GM10847 (cell line): ENCODE measurements around the gene ACMSD.

Source experiments
- POLR2A ChIP-seq: IDR thresholded peaks from 2 replicates; pipeline ENCODE4 v1.6.1; 2011; ENCODE audit not compliant: insufficient read length; ENCODE audit errors: extremely low read depth

Gene ACMSD

DNA sequence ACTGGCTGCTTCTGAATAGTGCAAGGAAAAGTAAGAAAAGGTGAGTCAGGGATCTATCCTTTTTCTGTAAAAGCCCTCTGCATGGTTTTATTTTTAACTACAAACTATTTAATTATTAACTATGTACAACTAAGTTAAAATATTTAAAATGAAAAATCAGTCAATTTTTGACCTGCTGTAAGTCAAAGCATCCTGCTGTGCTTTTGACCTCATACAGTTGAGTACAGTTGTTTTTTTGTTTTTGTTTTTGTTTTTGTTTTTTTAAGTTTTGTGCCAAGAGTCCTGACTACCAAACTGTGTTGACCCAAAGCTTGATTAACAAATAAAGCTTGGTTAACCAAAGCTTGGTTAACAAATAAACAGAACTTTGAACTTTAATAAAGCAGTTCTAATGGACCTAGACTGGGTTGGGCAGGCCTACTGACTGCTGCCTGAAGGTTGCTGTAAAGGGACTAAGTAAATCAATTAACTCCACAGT is at the start of gene ACMSD:
TSS of gene ACMSD (plus strand) at position 474 of the 478 bp plus-strand sequence. CDS start 67 bp downstream, outside the sequence.
- TF ChIP-seq POLR2A = no peak

- no peak for TF ChIP-seq POLR2A
These were observed 47.9 kb upstream of the ACMSD start for GRCh38 chr2:134790487-134790886.

GRCh38 chr2:134791616-134792015 is 46.8 kb upstream of the ACMSD start:
- no peak for TF ChIP-seq POLR2A

DNA sequence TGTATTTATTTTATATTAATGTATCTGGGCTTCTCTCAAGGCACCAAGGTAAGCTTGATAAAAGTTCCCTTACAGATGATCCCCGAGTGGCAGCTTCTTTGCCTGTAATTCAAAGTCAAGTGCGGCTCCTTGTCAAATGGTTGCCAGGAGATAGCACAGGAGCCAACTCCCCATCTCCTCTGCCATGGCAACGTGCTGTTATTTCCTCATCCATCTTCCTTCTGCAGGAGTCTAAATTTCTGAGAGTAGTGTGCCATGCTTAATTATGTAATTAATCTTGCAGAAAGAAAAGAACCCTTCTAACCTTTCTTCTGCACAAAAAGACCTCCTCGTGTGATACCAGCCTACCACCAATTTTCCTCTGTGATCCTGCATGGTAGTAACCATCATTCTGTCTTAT is 46.2 kb upstream of the ACMSD start:
- TF ChIP-seq POLR2A = no peak

DNA sequence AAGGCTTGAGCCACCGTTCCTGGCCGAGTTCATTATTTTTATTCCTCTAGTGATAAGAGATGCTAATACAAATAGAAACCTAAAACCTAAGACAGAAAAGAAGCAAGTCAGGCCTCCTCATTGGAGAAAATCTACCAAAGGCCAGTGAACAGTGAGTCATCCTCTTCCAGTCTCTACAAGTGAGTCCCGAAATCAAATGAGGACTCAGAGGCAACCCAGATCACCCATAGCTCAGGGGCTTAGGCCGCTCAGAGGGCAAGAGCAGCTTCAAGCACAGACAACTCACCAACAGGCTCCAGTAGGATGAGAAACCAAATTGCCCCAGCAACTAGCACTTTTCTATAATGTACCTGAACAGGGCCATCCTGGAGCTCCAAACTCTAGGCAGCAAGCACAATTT is 42.7 kb upstream of the ACMSD start:
- no peak for TF ChIP-seq POLR2A

DNA sequence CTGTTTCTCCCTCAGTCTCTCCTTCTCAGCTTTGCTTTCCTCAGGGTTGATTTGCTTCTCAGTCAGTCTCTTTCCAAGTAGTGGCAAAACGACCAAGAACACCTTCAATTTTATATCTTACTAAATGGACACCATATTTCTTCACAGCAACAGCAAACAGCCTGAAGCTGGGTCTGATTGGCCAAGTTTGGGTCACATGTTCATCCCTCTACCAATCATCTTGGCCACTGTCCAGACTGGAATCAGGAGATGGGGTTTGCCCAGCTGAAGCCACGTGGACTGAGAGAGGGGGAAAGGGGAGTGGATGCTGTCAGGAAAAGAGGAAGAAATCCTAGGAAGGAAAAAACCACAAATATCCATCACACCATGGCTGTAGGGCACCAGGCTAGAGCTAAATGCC is 42.0 kb upstream of the ACMSD start:
- TF ChIP-seq POLR2A = no peak

DNA sequence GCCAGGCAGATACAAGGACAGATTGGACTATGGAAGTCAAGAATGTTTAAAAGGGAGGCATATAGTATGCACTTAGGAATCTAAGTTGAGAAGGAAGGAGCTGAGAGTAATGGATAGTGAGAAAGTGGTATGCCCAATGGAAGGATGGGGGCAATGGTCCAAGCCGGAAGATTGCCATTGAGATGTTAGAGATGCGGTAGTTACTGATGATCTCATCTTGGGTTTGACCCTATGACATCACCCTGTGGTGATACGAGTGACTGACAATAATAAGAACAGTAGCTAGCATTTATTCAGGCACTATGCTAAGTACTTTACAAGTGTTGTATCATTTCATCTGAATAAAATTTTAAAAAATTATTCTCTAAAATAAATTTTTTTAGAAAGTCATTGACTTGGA is 38.5 kb upstream of the ACMSD start:
- no peak for TF ChIP-seq POLR2A

- TF ChIP-seq POLR2A = no peak
These were observed 38.1 kb upstream of the ACMSD start for GRCh38 chr2:134800341-134800740.

GRCh38 chr2:134815741-134816140 is 22.7 kb upstream of the ACMSD start:
- TF ChIP-seq POLR2A = no peak

GRCh38 chr2:134818321-134818720 is 20.1 kb upstream of the ACMSD start:
- TF ChIP-seq POLR2A = no peak

- TF ChIP-seq POLR2A = no peak
These were observed 19.1 kb upstream of the ACMSD start for GRCh38 chr2:134819334-134819733.

GRCh38 chr2:134823431-134823830 is 15.0 kb upstream of the ACMSD start:
- TF ChIP-seq POLR2A = no peak

DNA sequence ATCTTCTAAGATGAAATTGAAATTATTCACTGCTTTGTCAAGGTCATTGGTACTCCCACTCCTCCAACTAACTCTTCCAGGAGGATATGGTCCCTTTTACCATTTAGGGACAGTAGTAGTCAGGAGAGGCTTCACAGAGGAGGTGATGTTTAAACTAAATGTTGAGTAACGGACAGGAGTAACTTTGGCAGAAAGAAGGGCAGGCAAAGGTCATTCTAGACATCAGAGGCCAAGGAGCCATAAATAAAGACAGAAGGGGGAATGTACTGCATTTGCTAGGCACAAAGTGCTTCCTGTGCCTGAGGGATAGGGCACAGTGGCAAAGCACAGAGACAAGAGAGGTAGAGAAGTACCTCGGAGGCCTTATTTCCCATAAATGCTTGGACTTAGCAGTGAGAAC is 14.6 kb upstream of the ACMSD start:
- no peak for TF ChIP-seq POLR2A

DNA sequence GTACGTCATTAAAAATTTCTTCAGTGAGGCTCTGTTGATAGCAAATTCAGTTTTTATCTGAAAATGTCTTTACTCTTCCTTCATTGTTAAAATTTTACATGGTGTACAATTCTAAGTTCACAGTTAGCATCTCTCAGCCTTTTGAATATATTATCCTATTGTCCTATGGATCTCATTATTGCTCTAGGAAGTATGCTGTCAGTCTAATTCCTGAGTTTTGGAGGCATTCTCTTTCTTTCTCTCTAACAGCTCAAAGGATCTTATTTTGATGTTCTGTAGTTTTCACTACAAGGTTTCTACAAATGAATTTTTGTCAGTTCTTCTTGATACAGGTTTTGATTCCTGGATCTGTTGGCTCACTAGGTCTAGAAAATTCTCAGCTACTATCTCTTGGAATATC is 2.9 kb upstream of the ACMSD start:
- no peak for TF ChIP-seq POLR2A

DNA sequence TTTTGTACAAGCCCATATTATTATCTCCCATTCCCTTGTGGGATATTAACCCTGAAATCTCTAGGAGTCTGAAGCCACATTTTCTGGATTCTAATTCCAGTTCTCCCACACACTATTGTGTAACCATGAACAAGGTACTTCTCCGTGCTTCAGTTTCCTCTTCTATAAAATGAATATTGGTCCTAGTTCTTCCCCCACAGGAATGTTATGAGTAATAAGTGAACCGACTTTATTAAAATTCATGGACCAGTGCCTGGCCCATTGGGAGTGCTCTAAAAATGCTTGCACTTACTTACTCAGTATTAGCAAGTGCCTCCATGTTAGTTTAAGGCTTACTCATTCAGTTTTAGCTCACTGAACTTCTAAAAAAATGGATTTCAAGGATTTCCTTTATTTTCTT is 1.4 kb upstream of the ACMSD start:
- no peak for TF ChIP-seq POLR2A

- no peak for TF ChIP-seq POLR2A
These were observed 1.2 kb downstream of the ACMSD start for GRCh38 chr2:134839649-134840048.

DNA sequence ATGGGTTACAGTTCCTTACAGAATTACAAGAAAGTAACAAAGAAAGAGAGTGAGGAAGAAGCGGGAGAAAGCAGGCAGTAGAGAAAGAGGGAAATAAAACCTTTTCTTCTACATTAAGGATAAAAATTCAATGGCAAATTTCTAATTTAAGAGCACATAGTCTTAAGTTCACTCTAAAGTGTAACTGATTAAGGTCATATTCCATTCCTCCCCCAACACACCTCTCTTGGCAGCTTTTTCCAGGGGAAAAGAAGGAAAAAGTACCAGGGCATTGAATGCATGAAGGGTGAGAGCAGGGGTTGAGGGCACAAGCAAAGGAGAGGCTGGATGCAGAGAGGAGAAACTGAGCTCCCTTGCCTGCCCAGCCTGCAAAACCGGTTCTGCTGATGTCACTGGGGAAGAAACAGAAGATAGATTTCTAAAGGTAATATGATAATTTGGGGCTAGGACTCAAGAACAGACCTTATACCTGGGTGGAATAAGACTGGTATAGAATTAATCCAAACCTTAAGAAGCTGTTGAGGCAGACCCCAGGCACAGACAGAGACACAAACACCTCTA is 4.6 kb downstream of the ACMSD start:
- TF ChIP-seq POLR2A = no peak
